GM23248 (cell line): ENCODE measurements around the gene RGS19. TPM values are rescaled to one million over a fixed set of nuclear protein-coding genes. Genes with fewer than 3 reads are reported as not detected.

Source experiments
- DNase-seq: peaks from one replicate; pipeline ENCODE4 v3.0.0-alpha.2; 2015
- H2AFZ ChIP-seq: fragments of 200-600 bp; sonication (generic); 2 replicates; pipeline ENCODE4 v1.6.1; 2016; ENCODE audit warnings: antibody characterized with exemption
- H3F3A ChIP-seq: fragments of 200-600 bp; sonication (generic); 2 replicates; pipeline ENCODE4 v1.6.1; 2016; ENCODE audit warnings: mild to moderate bottlenecking, antibody characterized with exemption, mixed run types; ENCODE audit not compliant: insufficient read depth
- H3K27ac ChIP-seq: fragments of 200-600 bp; sonication (generic); 2 replicates; pipeline ENCODE4 v1.5.1; 2016; ENCODE audit warnings: mild to moderate bottlenecking
- H3K27me3 ChIP-seq: fragments of 200-600 bp; sonication (generic); replicated peaks from 2 replicates; pipeline ENCODE4 v1.6.1; 2016; ENCODE audit warnings: mild to moderate bottlenecking; ENCODE audit not compliant: insufficient read depth
- H3K36me3 ChIP-seq: fragments of 200-600 bp; sonication (generic); 2 replicates; pipeline ENCODE4 v1.6.1; 2016; ENCODE audit warnings: low read depth, mild to moderate bottlenecking
- H3K4me1 ChIP-seq: fragments of 200-600 bp; sonication (generic); 2 replicates; pipeline ENCODE4 v1.6.1; 2016; ENCODE audit warnings: mild to moderate bottlenecking; ENCODE audit not compliant: insufficient read depth
- H3K4me2 ChIP-seq: fragments of 200-600 bp; sonication (generic); one replicate; pipeline ENCODE4 v1.6.1; 2016; ENCODE audit warnings: mild to moderate bottlenecking; ENCODE audit not compliant: unreplicated experiment
- H3K4me3 ChIP-seq: fragments of 200-600 bp; sonication (generic); 2 replicates; pipeline ENCODE4 v1.5.1; 2016; ENCODE audit warnings: mild to moderate bottlenecking
- H3K79me2 ChIP-seq: fragments of 200-600 bp; sonication (generic); 2 replicates; pipeline ENCODE4 v1.6.1; 2016; ENCODE audit warnings: mild to moderate bottlenecking; ENCODE audit not compliant: insufficient read depth
- H3K9ac ChIP-seq: fragments of 200-600 bp; sonication (generic); 2 replicates; pipeline ENCODE4 v1.6.1; 2016; ENCODE audit warnings: mild to moderate bottlenecking
- H3K9me2 ChIP-seq: fragments of 200-600 bp; sonication (generic); 2 replicates; pipeline ENCODE4 v1.6.1; 2016; ENCODE audit warnings: mixed run types, mild to moderate bottlenecking, moderate library complexity; ENCODE audit not compliant: insufficient read depth
- H3K9me3 ChIP-seq: fragments of 200-600 bp; sonication (generic); one replicate; pipeline ENCODE4 v1.6.1; 2017; ENCODE audit warnings: low read depth
- H4K20me1 ChIP-seq: fragments of 200-600 bp; sonication (generic); 2 replicates; pipeline ENCODE4 v1.6.0; 2016; ENCODE audit not compliant: insufficient read depth
- EZH2 ChIP-seq: fragments of 200-600 bp; sonication (generic); IDR thresholded peaks from 2 replicates; pipeline ENCODE4 v1.6.1; 2018; ENCODE audit warnings: antibody characterized with exemption, mild to moderate bottlenecking; ENCODE audit not compliant: insufficient read depth, poor library complexity, severe bottlenecking
- EZH2phosphoT487 ChIP-seq: fragments of 200-600 bp; sonication (generic); IDR thresholded peaks from 2 replicates; pipeline ENCODE4 v1.6.1; 2018; ENCODE audit warnings: antibody characterized with exemption, moderate library complexity, mild to moderate bottlenecking, low read depth; ENCODE audit not compliant: insufficient read depth
- WGBS, 2 experiments: methylation state at CpG; one replicate each; pipeline ENCODE4 v1.1.6; 2015 to 2017; ENCODE audit warnings: low lambda C conversion rate in 2 of 2, low coverage in 1 of 2; ENCODE audit errors: missing lambda C conversion rate in 2 of 2; 5-methylcytosine and 5-hydroxymethylcytosine counted together
- in situ Hi-C: fragments of 300-500 bp; cut with MboI; formaldehyde crosslinking; loops from 2 replicates; pipeline ENCODE4 v1.15.0; 2020
- polyA plus RNA-seq: library from polyadenylated mRNA; unstranded; fragments of >200 nt; fragmentation: Nextera tagmentation; extraction: Ambion mirVana; gene quantifications from 2 replicates; pipeline ENCODE4 v1.2.1, GENCODE V29; 2016
- total RNA-seq: library from RNA; depleted of rRNA; stranded (reverse); fragments of >200 nt; shearing (Covaris generic); gene quantifications from 2 replicates; pipeline ENCODE4 v1.2.3, GENCODE V29; 2014

The RGS19 gene
- total and polyA plus RNA-seq, 2 experiments from 2014 or later, result 13.2 to 18.7 TPM

GRCh38 chr20:64070244-64070993, 8.9 kb downstream of the RGS19 start:
- no peaks in the 10 kb centered on the region for H3F3A ChIP-seq
- H3K27me3 ChIP-seq, result no peaks in the 10 kb centered on the region
- no peaks in the 10 kb centered on the region for H3K79me2 ChIP-seq
- WGBS, 2 experiments, result 89 to 90% methylated on average over 30 to 31 of the region's 31 CpGs
- H3K4me2 ChIP-seq, result no peak overlapping the region
- in situ Hi-C loops, result no loop called here
- no peak overlapping the region for H3K27ac ChIP-seq
- TF ChIP-seq EZH2phosphoT487, result no peak
- no peak for TF ChIP-seq EZH2
- peaks cover 10% of the 10 kb centered on the region for H3K4me1 ChIP-seq
- no peak overlapping the region for H3K4me3 ChIP-seq
- no peaks in the 10 kb centered on the region for H3K9me2 ChIP-seq
- no peak overlapping the region for H2AFZ ChIP-seq
- H4K20me1 ChIP-seq, result no peaks in the 10 kb centered on the region
- no peaks in the 10 kb centered on the region for H3K36me3 ChIP-seq
- no peak for DNase-seq
- no peak overlapping the region for H3K9ac ChIP-seq
- no peaks in the 10 kb centered on the region for H3K9me3 ChIP-seq

GRCh38 chr20:64069614-64070243, 9.6 kb downstream of the RGS19 start:
- no peaks in the 10 kb centered on the region for H3K9me2 ChIP-seq
- peak; percentile 41 for DNase-seq
- no peaks in the 10 kb centered on the region for H3K36me3 ChIP-seq
- no peak overlapping the region for H3K27ac ChIP-seq
- no peak overlapping the region for H3K4me2 ChIP-seq
- in situ Hi-C loops, result no loop called here
- H3F3A ChIP-seq, result no peaks in the 10 kb centered on the region
- H2AFZ ChIP-seq, result no peak overlapping the region
- no peaks in the 10 kb centered on the region for H3K79me2 ChIP-seq
- H3K9me3 ChIP-seq, result no peaks in the 10 kb centered on the region
- no peaks in the 10 kb centered on the region for H3K27me3 ChIP-seq
- H4K20me1 ChIP-seq, result no peaks in the 10 kb centered on the region
- H3K9ac ChIP-seq, result no peak overlapping the region
- no peak for TF ChIP-seq EZH2phosphoT487
- TF ChIP-seq EZH2, result no peak
- WGBS, 2 experiments, result 56 to 62% methylated on average over 12 to 14 of the region's 14 CpGs
- no peak overlapping the region for H3K4me3 ChIP-seq
- peaks cover 13% of the 10 kb centered on the region for H3K4me1 ChIP-seq

GRCh38 chr20:64069209-64069613, 10.1 kb downstream of the RGS19 start:
- TF ChIP-seq EZH2phosphoT487 (no peak), EZH2 (no peak)
- H3K9ac ChIP-seq, result no peak overlapping the region
- no peaks in the 10 kb centered on the region for H3K79me2 ChIP-seq
- H3K4me1 ChIP-seq, result peaks cover 18% of the 10 kb centered on the region
- H3K27ac ChIP-seq, result no peak overlapping the region
- H3K36me3 ChIP-seq, result no peaks in the 10 kb centered on the region
- no peaks in the 10 kb centered on the region for H3F3A ChIP-seq
- in situ Hi-C loops, result no loop called here
- no peak for DNase-seq
- H3K4me3 ChIP-seq, result no peak overlapping the region
- 86 to 89% methylated on average over 19 of the region's 20 CpGs for WGBS, 2 experiments
- no peak overlapping the region for H3K4me2 ChIP-seq
- H3K27me3 ChIP-seq, result no peaks in the 10 kb centered on the region
- no peaks in the 10 kb centered on the region for H4K20me1 ChIP-seq
- H3K9me2 ChIP-seq, result no peaks in the 10 kb centered on the region
- H3K9me3 ChIP-seq, result no peaks in the 10 kb centered on the region
- no peak overlapping the region for H2AFZ ChIP-seq

- no peak overlapping the region for H2AFZ ChIP-seq
- 0 out of 2 replicates have a peak, but pooled peaks cover 3% of the 10 kb centered on the region for H3F3A ChIP-seq
- H3K9me3 ChIP-seq, result no peaks in the 10 kb centered on the region
- no peak overlapping the region for H3K9ac ChIP-seq
- 0 out of 2 replicates have a peak, but pooled peaks cover 5% of the 10 kb centered on the region for H3K79me2 ChIP-seq
- H3K4me2 ChIP-seq, result no peak overlapping the region
- no peak for TF ChIP-seq EZH2
- no peak for TF ChIP-seq EZH2phosphoT487
- H4K20me1 ChIP-seq, result no peaks in the 10 kb centered on the region
- no peaks in the 10 kb centered on the region for H3K36me3 ChIP-seq
- H3K4me1 ChIP-seq, result peaks cover 22% of the 10 kb centered on the region
- H3K27me3 ChIP-seq, result no peaks in the 10 kb centered on the region
- H3K4me3 ChIP-seq, result no peak overlapping the region
- H3K27ac ChIP-seq, result no peak overlapping the region
- H3K9me2 ChIP-seq, result no peaks in the 10 kb centered on the region
- 64 to 66% methylated on average over 12 of the region's 12 CpGs for WGBS, 2 experiments
- in situ Hi-C loops, result no loop called here
- DNase-seq, result no peak
Observed at GRCh38 chr20:64068386-64069208, 10.7 kb downstream of the RGS19 start.
